Measurements from ENCODE around the gene QPRT. TPM values are rescaled to one million over a fixed set of nuclear protein-coding genes. Genes with fewer than 3 reads are reported as not detected.

The QPRT gene
- total and polyA plus RNA-seq, 2 experiments from 2014 or later, result 65.4 to 128 TPM

DNA sequence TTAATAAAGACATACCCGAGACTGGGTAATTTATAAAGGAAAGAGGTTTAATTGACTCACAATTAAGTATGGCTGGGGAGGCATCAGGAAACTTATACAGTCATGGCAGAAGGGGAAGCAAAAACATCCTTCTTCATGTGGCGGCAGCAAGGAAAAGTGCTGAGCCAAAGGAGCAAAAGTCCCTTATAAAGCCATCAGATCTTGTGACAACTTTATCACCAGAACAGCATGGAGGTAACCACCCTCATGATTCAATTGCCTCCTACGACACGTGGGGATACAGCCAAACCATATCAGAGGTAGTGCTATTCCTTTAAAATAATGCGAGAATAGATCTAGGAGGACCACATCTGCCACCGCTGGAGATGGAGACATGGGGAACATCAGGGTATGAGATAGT lies 57.8 kb downstream of the QPRT start (continued):
- TF ChIP-seq REST (IDR thresholded peaks at IDR 0.05; ENCODE audit: unreplicated experiment), result no peak
- no peak for TF ChIP-seq POLR2AphosphoS5 (IDR thresholded peaks at IDR 0.05; ENCODE audit: low read depth)
- TF ChIP-seq EZH2phosphoT487 (IDR thresholded peaks at IDR 0.05; ENCODE audit: unreplicated experiment), result no peak
- no peak for TF ChIP-seq CTCF (conservative IDR thresholded peaks at IDR 0.05; ENCODE audit: low read depth in 2 of 2)
- TF ChIP-seq JUNB (IDR thresholded peaks at IDR 0.05; ENCODE audit: unreplicated experiment), result no peak
- TF ChIP-seq, protein P1, sequence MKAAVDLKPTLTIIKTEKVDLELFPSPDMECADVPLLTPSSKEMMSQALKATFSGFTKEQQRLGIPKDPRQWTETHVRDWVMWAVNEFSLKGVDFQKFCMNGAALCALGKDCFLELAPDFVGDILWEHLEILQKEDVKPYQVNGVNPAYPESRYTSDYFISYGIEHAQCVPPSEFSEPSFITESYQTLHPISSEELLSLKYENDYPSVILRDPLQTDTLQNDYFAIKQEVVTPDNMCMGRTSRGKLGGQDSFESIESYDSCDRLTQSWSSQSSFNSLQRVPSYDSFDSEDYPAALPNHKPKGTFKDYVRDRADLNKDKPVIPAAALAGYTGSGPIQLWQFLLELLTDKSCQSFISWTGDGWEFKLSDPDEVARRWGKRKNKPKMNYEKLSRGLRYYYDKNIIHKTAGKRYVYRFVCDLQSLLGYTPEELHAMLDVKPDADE (IDR thresholded peaks at IDR 0.05), result no peak
- TF ChIP-seq CREB1 (CRISPR knock-in tag; IDR thresholded peaks at IDR 0.05; ENCODE audit: low read depth), result no peak

DNA sequence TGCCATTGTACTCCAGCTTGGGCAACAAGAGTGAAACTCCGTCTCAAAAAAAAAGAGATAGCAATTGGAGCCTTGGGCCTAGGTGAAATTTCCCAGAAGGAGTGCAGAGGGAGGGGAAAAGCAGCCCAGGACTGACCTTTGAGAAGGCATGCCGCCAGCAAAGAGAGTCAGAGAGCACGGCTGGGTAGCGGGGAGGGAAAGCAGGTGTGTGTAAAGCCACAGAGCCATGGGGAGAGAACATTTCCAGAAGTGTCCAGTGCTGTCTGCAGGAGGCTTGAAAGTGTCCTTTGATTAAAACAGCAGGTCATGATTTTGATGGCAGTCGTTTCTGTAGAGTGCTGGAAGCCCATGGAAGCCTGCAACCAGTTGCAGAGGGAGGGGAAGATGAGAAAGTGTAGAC lies 58.7 kb downstream of the QPRT start:
- peaks cover 73% of the 10 kb centered on the region for H3K36me3 Mint-ChIP-seq (ENCODE audit: low read depth)

More for the DNA sequence above, 58.7 kb downstream of the QPRT start:
- H3K27ac Mint-ChIP-seq, result no peak overlapping the region; the same call in 1 of the 2 replicates
- no peak overlapping the region for H3K4me2 ChIP-seq
- peaks cover 4% of the 10 kb centered on the region; the same call in 1 of the 3 replicates for H3K4me1 Mint-ChIP-seq
- DNase-seq (ENCODE audit: low spot score), result no peak
- no peak; the same call in 1 of the 2 replicates for TF ChIP-seq POLR2AphosphoS5 (IDR thresholded peaks at IDR 0.05; ENCODE audit: low read depth)
- TF ChIP-seq, protein P1 (IDR thresholded peaks at IDR 0.05), result no peak
- TF ChIP-seq ZNF331 (CRISPR knock-in tag; IDR thresholded peaks at IDR 0.05; ENCODE audit: low read depth), result no peak
- no peak for TF ChIP-seq CTCF (conservative IDR thresholded peaks at IDR 0.05; ENCODE audit: low read depth in 2 of 2)
- no peak for TF ChIP-seq EZH2 (IDR thresholded peaks at IDR 0.05; ENCODE audit: low read depth, unreplicated experiment)
- TF ChIP-seq CREB1 (CRISPR knock-in tag; IDR thresholded peaks at IDR 0.05; ENCODE audit: low read depth), result no peak
- peaks cover 42% of the 10 kb centered on the region for H4K20me1 ChIP-seq (replicated peaks; ENCODE audit: insufficient read depth)
- no peak overlapping the region for H3K4me3 ChIP-seq
- H3F3A ChIP-seq (replicated peaks; ENCODE audit: low read depth), result peaks cover 79% of the 10 kb centered on the region
- ATAC-seq, result no peak
- no peaks in the 10 kb centered on the region for H3K27me3 ChIP-seq (ENCODE audit: insufficient read depth)
- no peak overlapping the region for H3K4me3 Mint-ChIP-seq
- H2AFZ ChIP-seq, result no peak overlapping the region
- no peaks in the 10 kb centered on the region; the same call in 1 of the 3 replicates for H3K9me3 Mint-ChIP-seq
- peaks cover 3% of the 10 kb centered on the region; the same call in 1 of the 2 replicates for H3K79me2 ChIP-seq (replicated peaks; ENCODE audit: insufficient read depth)
- peak overlapping the region; percentile 72; the same call in 1 of the 2 replicates for H3K27ac ChIP-seq (ENCODE audit: low read depth)
- H3K9me2 ChIP-seq (ENCODE audit: insufficient read depth), result no peaks in the 10 kb centered on the region
- H3K4me1 ChIP-seq (ENCODE audit: insufficient read depth), result no peaks in the 10 kb centered on the region; the same call in 1 of the 2 replicates
- H3K27me3 Mint-ChIP-seq (ENCODE audit: insufficient read depth, low read depth, poor library complexity), result peaks cover 37% of the 10 kb centered on the region
- peaks cover 6% of the 10 kb centered on the region; the same call in 1 of the 2 replicates for H3K36me3 ChIP-seq (ENCODE audit: insufficient read depth)

Data from GM23338 (cell line).